Activated T-cell treated with anti-CD3 and anti-CD28 coated beads, Interleukin-2, amount 50 U/mL, for 24 hours (primary cell): Measurements from ENCODE around the gene PLPP3.

ENCODE experiments used
- DNase-seq: peaks from one replicate; pipeline ENCODE4 v3.0.0-alpha.2; 2020
- H3K27ac Mint-ChIP-seq: 2 replicates; pipeline ENCODE4 v1.8.0; 2020; ENCODE audit warnings: mild to moderate bottlenecking, mixed read lengths
- H3K27me3 Mint-ChIP-seq: 2 replicates; pipeline ENCODE4 v1.8.0; 2020; ENCODE audit warnings: mixed read lengths
- H3K36me3 Mint-ChIP-seq: 2 replicates; pipeline ENCODE4 v1.8.0; 2020; ENCODE audit warnings: low read depth, mixed read lengths
- H3K4me1 Mint-ChIP-seq: 2 replicates; pipeline ENCODE4 v1.8.0; 2020; ENCODE audit warnings: low read depth, mixed read lengths
- H3K4me3 Mint-ChIP-seq: 2 replicates; pipeline ENCODE4 v1.8.0; 2020; ENCODE audit warnings: mild to moderate bottlenecking, moderate library complexity, mixed read lengths
- H3K9me3 Mint-ChIP-seq: 2 replicates; pipeline ENCODE4 v1.8.0; 2020; ENCODE audit warnings: mixed read lengths

Gene PLPP3

DNA sequence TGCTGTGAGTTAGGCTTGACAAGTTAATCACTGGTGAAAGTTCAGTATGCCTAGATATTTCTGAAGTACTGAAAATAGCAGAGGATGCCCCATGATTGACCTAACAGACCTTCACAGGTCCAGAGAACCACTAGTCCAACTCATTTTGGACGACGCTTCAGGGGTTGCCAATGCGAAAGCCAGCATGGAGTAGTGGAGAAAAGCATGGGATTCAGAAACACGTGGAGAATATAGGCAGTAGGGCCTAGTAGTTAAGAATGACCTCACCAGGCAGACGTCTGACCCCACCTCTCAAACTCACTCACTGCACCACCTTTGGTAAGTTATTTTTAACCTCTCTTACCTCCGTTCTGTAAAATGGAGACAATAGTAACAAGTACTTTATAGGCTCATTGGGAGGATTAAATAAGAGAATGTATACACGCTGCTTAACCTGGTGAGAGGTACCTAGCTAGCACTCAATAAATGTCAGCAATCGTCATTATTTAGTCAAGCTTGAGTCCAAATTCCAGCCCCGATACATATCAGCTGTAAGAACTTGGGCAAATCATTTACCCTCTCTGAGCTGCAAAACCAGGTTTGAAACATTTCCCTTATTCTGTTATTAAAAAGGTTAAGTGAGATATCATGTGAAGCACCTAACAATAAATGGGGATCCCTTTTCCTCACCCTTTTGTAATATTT lies 13.2 kb downstream of the PLPP3 start:
- no peaks in the 10 kb centered on the region for H3K4me1 Mint-ChIP-seq
- no peak overlapping the region for H3K27ac Mint-ChIP-seq
- no peak overlapping the region for H3K4me3 Mint-ChIP-seq
- no peaks in the 10 kb centered on the region for H3K36me3 Mint-ChIP-seq
- H3K27me3 Mint-ChIP-seq, result no peaks in the 10 kb centered on the region
- no peak for DNase-seq
- H3K9me3 Mint-ChIP-seq, result no peaks in the 10 kb centered on the region

GRCh38 chr1:56564615-56565014 lies 14.7 kb downstream of the PLPP3 start:
- Mint-ChIP-seq H3K4me3 (no peak overlapping the region), H3K27me3 (no peaks in the 10 kb centered on the region), H3K4me1 (no peaks in the 10 kb centered on the region), H3K36me3 (no peaks in the 10 kb centered on the region), H3K27ac (no peak overlapping the region), H3K9me3 (no peaks in the 10 kb centered on the region)
- DNase-seq, result no peak

GRCh38 chr1:56563568-56563967 lies 15.8 kb downstream of the PLPP3 start:
- H3K4me1 Mint-ChIP-seq, result no peaks in the 10 kb centered on the region
- H3K4me3 Mint-ChIP-seq, result no peak overlapping the region
- H3K36me3 Mint-ChIP-seq, result no peaks in the 10 kb centered on the region
- DNase-seq, result no peak
- H3K9me3 Mint-ChIP-seq, result no peaks in the 10 kb centered on the region
- H3K27me3 Mint-ChIP-seq, result no peaks in the 10 kb centered on the region
- H3K27ac Mint-ChIP-seq, result no peak overlapping the region

- no peaks in the 10 kb centered on the region for H3K9me3 Mint-ChIP-seq
- no peak overlapping the region for H3K4me3 Mint-ChIP-seq
- no peak for DNase-seq
- no peaks in the 10 kb centered on the region for H3K4me1 Mint-ChIP-seq
- H3K36me3 Mint-ChIP-seq, result no peaks in the 10 kb centered on the region
- H3K27me3 Mint-ChIP-seq, result no peaks in the 10 kb centered on the region
- no peak overlapping the region for H3K27ac Mint-ChIP-seq
These were observed 16.4 kb downstream of the PLPP3 start for GRCh38 chr1:56562891-56563452.

GRCh38 chr1:56561227-56562019 lies 17.9 kb downstream of the PLPP3 start:
- no peaks in the 10 kb centered on the region for H3K4me1 Mint-ChIP-seq

DNA sequence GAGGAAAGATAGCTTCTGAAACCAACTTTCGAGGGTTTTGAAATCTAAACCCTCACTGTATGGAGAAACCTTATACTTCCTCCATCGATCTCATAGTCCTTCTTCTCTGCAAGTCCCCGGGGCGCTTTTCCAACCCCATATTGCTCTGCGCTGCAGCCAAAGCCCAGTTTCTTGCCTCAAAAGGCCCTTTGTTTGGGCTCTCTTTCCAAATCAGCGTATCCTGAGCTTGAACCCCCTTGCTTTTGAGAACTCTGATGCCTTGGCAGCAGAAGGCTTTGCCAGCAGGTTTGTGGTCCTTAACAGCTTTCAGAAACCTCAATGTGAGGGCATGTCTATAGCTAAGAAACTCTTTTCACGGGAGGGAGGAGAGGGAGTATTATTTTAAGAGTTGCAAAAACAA lies 21.6 kb downstream of the PLPP3 start:
- no peaks in the 10 kb centered on the region for H3K9me3 Mint-ChIP-seq
- H3K27ac Mint-ChIP-seq, result no peak overlapping the region
- no peaks in the 10 kb centered on the region for H3K36me3 Mint-ChIP-seq
- H3K4me1 Mint-ChIP-seq, result no peaks in the 10 kb centered on the region
- peaks cover 3% of the 10 kb centered on the region for H3K27me3 Mint-ChIP-seq
- no peak for DNase-seq
- no peak overlapping the region for H3K4me3 Mint-ChIP-seq

More at GRCh38 chr1:56561227-56562019, 17.9 kb downstream of the PLPP3 start:
- no peaks in the 10 kb centered on the region for H3K27me3 Mint-ChIP-seq
- no peaks in the 10 kb centered on the region for H3K36me3 Mint-ChIP-seq
- no peak overlapping the region for H3K4me3 Mint-ChIP-seq
- no peak for DNase-seq
- H3K27ac Mint-ChIP-seq, result no peak overlapping the region
- no peaks in the 10 kb centered on the region for H3K9me3 Mint-ChIP-seq

DNA sequence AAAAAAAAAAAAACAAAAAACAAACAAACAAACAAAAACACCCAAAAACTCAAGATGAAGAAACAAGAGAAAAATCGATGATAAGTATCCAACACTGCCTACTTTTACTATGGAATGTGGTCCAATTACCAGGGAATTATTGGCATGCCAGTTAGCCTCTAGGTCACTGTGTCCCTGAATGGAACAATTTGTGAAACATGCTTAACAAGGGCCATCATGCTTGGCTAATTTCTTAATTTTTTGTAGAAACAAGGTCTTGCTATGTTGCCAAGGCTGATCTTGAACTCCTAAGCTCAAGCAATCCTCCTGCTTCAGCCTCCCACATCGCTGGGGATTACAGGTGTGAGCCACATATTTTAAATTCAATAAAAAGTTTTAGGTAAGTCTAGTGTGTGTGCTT lies 23.9 kb downstream of the PLPP3 start:
- H3K36me3 Mint-ChIP-seq, result no peaks in the 10 kb centered on the region
- no peak overlapping the region for H3K27ac Mint-ChIP-seq
- peaks cover 3% of the 10 kb centered on the region for H3K27me3 Mint-ChIP-seq
- DNase-seq, result no peak
- H3K4me3 Mint-ChIP-seq, result no peak overlapping the region
- no peaks in the 10 kb centered on the region for H3K4me1 Mint-ChIP-seq
- no peaks in the 10 kb centered on the region for H3K9me3 Mint-ChIP-seq

GRCh38 chr1:56553046-56553445 lies 26.3 kb downstream of the PLPP3 start:
- Mint-ChIP-seq H3K27me3 (peaks cover 3% of the 10 kb centered on the region), H3K4me1 (no peaks in the 10 kb centered on the region), H3K9me3 (no peaks in the 10 kb centered on the region), H3K4me3 (no peak overlapping the region), H3K27ac (no peak overlapping the region), H3K36me3 (no peaks in the 10 kb centered on the region)
- DNase-seq, result no peak

- no peak overlapping the region for H3K27ac Mint-ChIP-seq
These were observed 27.0 kb downstream of the PLPP3 start for GRCh38 chr1:56552349-56552748.

GRCh38 chr1:56551691-56552090 lies 27.7 kb downstream of the PLPP3 start:
- H3K4me3 Mint-ChIP-seq, result no peak overlapping the region
- no peaks in the 10 kb centered on the region for H3K36me3 Mint-ChIP-seq
- H3K9me3 Mint-ChIP-seq, result no peaks in the 10 kb centered on the region
- DNase-seq, result no peak
- no peak overlapping the region for H3K27ac Mint-ChIP-seq
- no peaks in the 10 kb centered on the region for H3K4me1 Mint-ChIP-seq
- H3K27me3 Mint-ChIP-seq, result peaks cover 3% of the 10 kb centered on the region

More at GRCh38 chr1:56552349-56552748, 27.0 kb downstream of the PLPP3 start:
- no peak for DNase-seq
- H3K4me1 Mint-ChIP-seq, result no peaks in the 10 kb centered on the region
- H3K9me3 Mint-ChIP-seq, result no peaks in the 10 kb centered on the region
- no peak overlapping the region for H3K4me3 Mint-ChIP-seq
- H3K36me3 Mint-ChIP-seq, result no peaks in the 10 kb centered on the region
- H3K27me3 Mint-ChIP-seq, result peaks cover 3% of the 10 kb centered on the region

- Mint-ChIP-seq H3K9me3 (no peaks in the 10 kb centered on the region), H3K36me3 (no peaks in the 10 kb centered on the region), H3K27ac (no peak overlapping the region), H3K4me3 (no peak overlapping the region), H3K4me1 (no peaks in the 10 kb centered on the region), H3K27me3 (peaks cover 3% of the 10 kb centered on the region)
- DNase-seq, result no peak
These were observed 28.5 kb downstream of the PLPP3 start for GRCh38 chr1:56550859-56551188.

- no peaks in the 10 kb centered on the region for H3K9me3 Mint-ChIP-seq
These were observed 29.1 kb downstream of the PLPP3 start for GRCh38 chr1:56550138-56550858.

GRCh38 chr1:56548571-56548970 lies 30.8 kb downstream of the PLPP3 start:
- Mint-ChIP-seq H3K27ac (no peak overlapping the region), H3K9me3 (no peaks in the 10 kb centered on the region), H3K27me3 (peaks cover 3% of the 10 kb centered on the region), H3K4me3 (no peak overlapping the region), H3K36me3 (no peaks in the 10 kb centered on the region), H3K4me1 (no peaks in the 10 kb centered on the region)
- DNase-seq, result no peak

More at GRCh38 chr1:56550138-56550858, 29.1 kb downstream of the PLPP3 start:
- no peak for DNase-seq
- H3K27ac Mint-ChIP-seq, result no peak overlapping the region
- no peak overlapping the region for H3K4me3 Mint-ChIP-seq
- H3K27me3 Mint-ChIP-seq, result peaks cover 3% of the 10 kb centered on the region
- H3K36me3 Mint-ChIP-seq, result no peaks in the 10 kb centered on the region
- H3K4me1 Mint-ChIP-seq, result no peaks in the 10 kb centered on the region

GRCh38 chr1:56547977-56548376 lies 31.4 kb downstream of the PLPP3 start:
- DNase-seq, result no peak
- no peaks in the 10 kb centered on the region for H3K9me3 Mint-ChIP-seq
- H3K4me3 Mint-ChIP-seq, result no peak overlapping the region
- no peaks in the 10 kb centered on the region for H3K4me1 Mint-ChIP-seq
- H3K27me3 Mint-ChIP-seq, result no peaks in the 10 kb centered on the region
- no peak overlapping the region for H3K27ac Mint-ChIP-seq
- H3K36me3 Mint-ChIP-seq, result no peaks in the 10 kb centered on the region

DNA sequence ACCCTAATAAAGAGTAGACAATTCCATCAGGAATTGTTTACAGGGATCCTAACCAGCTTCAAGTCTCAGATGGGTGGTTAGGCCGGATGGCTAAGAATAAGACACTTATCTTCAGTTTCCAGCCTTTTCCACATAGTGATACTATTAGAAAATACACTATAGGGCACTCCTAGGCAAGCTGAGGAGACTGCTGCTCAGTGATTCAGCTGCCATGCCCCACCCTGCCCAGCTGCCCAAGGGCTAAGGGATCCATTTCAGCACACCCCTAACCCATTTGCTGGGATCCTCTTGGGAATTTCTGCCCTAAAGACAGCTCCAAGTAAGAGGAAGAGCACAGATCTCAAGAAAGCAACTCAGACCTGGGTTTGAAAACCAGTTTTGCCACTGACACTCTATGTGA lies 31.9 kb downstream of the PLPP3 start:
- Mint-ChIP-seq H3K9me3 (no peaks in the 10 kb centered on the region), H3K4me3 (no peak overlapping the region), H3K4me1 (no peaks in the 10 kb centered on the region), H3K27me3 (no peaks in the 10 kb centered on the region), H3K36me3 (no peaks in the 10 kb centered on the region), H3K27ac (no peak overlapping the region)
- DNase-seq, result no peak
